HCT116 (cell line): Measurements from ENCODE around the gene ZNF333. TPM values are rescaled to one million over a fixed set of nuclear protein-coding genes. Genes with fewer than 3 reads are reported as not detected.

Source experiments
- ATAC-seq: fragments of 200-7000 bp; cut with Tn5 transposase; 2 replicates; pipeline ENCODE4 v1.9.1; 2020; ENCODE audit warnings: mild to moderate bottlenecking, moderate library complexity
- BruUV-seq: library from RNA; stranded (reverse); fragments of 400-500 nt; replicated peaks from 2 replicates; lab custom pipeline; 2021; lab: Mats Ljungman, UMichigan
- CTCF ChIA-PET: fragments of 300-600 bp; sonication (Branson Sonifier 250); formaldehyde crosslinking; loops from one replicate; lab custom pipeline; 2021; ENCODE audit warnings: antibody characterized with exemption; lab: Charles Lee
- POLR2A ChIA-PET: fragments of 300-600, 350-600 bp; sonication (Branson Sonifier 250); formaldehyde crosslinking; loops from one replicate; lab custom pipeline; 2021; ENCODE audit warnings: antibody characterized with exemption; lab: Charles Lee
- RAD21 ChIA-PET, 2 experiments: fragments of 300-600 bp; sonication (Branson Sonifier 250); formaldehyde crosslinking; loops; one replicate each; lab custom pipeline; 2023; ENCODE audit warnings: low total read pairs in 2 of 2; ENCODE audit not compliant: uncharacterized antibody in 2 of 2, unreplicated experiment in 2 of 2, low non-redundant PET in 1 of 2; lab: Charles Lee
- DNase-seq: peaks from one replicate; pipeline ENCODE4 v3.0.0-alpha.2; 2010; ENCODE audit warnings: low read depth, low spot score
- H2AFZ ChIP-seq: fragments of 200-600 bp; shearing (Covaris generic), sonication (generic); 2 replicates; pipeline ENCODE4 v1.6.1; 2017; ENCODE audit warnings: low read depth, mixed run types, mixed read lengths, antibody characterized with exemption, low read length; ENCODE audit not compliant: poor library complexity, severe bottlenecking
- H3K27ac ChIP-seq: 2 replicates; pipeline ENCODE4 v1.5.1; 2012; ENCODE audit warnings: low read depth, low read length
- H3K27me3 ChIP-seq: fragments of 200-600 bp; sonication (generic); 2 replicates; pipeline ENCODE4 v1.6.1; 2016; ENCODE audit warnings: mixed run types, low read length, mixed read lengths; ENCODE audit not compliant: insufficient read depth
- H3K36me3 ChIP-seq, 2 experiments: fragments of 200-500 bp in 1 of 2; fragments of 200-600 bp in 1 of 2; sonication (Bioruptor generic) in 1 of 2; sonication (generic) in 1 of 2; 2 replicates each; pipeline versions ENCODE4 v1.5.1 to v1.6.1; 2014 to 2016; ENCODE audit warnings: low read length in 2 of 2, inconsistent platforms in 1 of 2, mixed read lengths in 1 of 2, mixed run types in 1 of 2; ENCODE audit not compliant: insufficient read depth in 2 of 2, control insufficient read depth in 1 of 2
- H3K4me1 ChIP-seq, 2 experiments: fragments of 200-600 bp in 1 of 2; sonication (generic) in 1 of 2; 2 replicates each; pipeline versions ENCODE4 v1.5.1 to v1.6.1; 2012 to 2017; ENCODE audit warnings: low read length in 2 of 2, inconsistent platforms in 1 of 2, mild to moderate bottlenecking in 1 of 2, mixed read lengths in 1 of 2, mixed run types in 1 of 2, moderate library complexity in 1 of 2; ENCODE audit not compliant: insufficient read depth in 2 of 2, control insufficient read depth in 1 of 2
- H3K4me2 ChIP-seq: fragments of 200-600 bp; sonication (generic); 2 replicates; pipeline ENCODE4 v1.6.1; 2017; ENCODE audit warnings: mixed run types, low read length, mixed read lengths
- H3K4me3 ChIP-seq, 2 experiments: fragments of 200-600 bp in 1 of 2; sonication (generic) in 1 of 2; replicated peaks in 1 of 2; 2 replicates each; pipeline ENCODE4 v1.5.1; 2011 to 2016; ENCODE audit warnings: low read length in 2 of 2, control low read depth in 1 of 2, low read depth in 1 of 2, mild to moderate bottlenecking in 1 of 2, mixed read lengths in 1 of 2, mixed run types in 1 of 2
- H3K79me2 ChIP-seq: fragments of 200-600 bp; sonication (generic); 2 replicates; pipeline ENCODE4 v1.6.1; 2017; ENCODE audit warnings: mild to moderate bottlenecking, mixed run types, low read length, moderate library complexity, mixed read lengths; ENCODE audit not compliant: insufficient read depth
- H3K9ac ChIP-seq: fragments of 200-600 bp; sonication (generic); 2 replicates; pipeline ENCODE4 v1.6.1; 2016; ENCODE audit warnings: low read length, mixed read lengths
- H3K9me2 ChIP-seq: fragments of 200-600 bp; sonication (generic), shearing (Covaris generic); 2 replicates; pipeline ENCODE4 v1.6.1; 2017; ENCODE audit warnings: mixed run types, mild to moderate bottlenecking, moderate library complexity; ENCODE audit not compliant: insufficient read depth
- H3K9me3 ChIP-seq, 2 experiments: fragments of 200-500 bp in 1 of 2; fragments of 200-600 bp in 1 of 2; sonication (Bioruptor generic) in 1 of 2; sonication (generic) in 1 of 2; 2 replicates each; pipeline ENCODE4 v1.6.1; 2014 to 2017; ENCODE audit warnings: low read length in 2 of 2, mixed read lengths in 2 of 2, inconsistent platforms in 1 of 2, low read depth in 1 of 2, mild to moderate bottlenecking in 1 of 2, mixed run types in 1 of 2, moderate library complexity in 1 of 2; ENCODE audit not compliant: control insufficient read depth in 1 of 2, insufficient read depth in 1 of 2
- H4K20me1 ChIP-seq: fragments of 200-600 bp; sonication (generic), shearing (Covaris generic); 2 replicates; pipeline ENCODE4 v1.6.1; 2017; ENCODE audit warnings: mixed run types, mild to moderate bottlenecking, moderate library complexity; ENCODE audit not compliant: insufficient read depth
- EZH2 ChIP-seq: fragments of 200-600 bp; sonication (generic); IDR thresholded peaks from 2 replicates; pipeline ENCODE4 v1.6.1; 2017; ENCODE audit warnings: antibody characterized with exemption, mixed run types
- EZH2phosphoT487 ChIP-seq: fragments of 200-600 bp; IDR thresholded peaks from 2 replicates; pipeline ENCODE4 v1.6.1; 2018; ENCODE audit warnings: antibody characterized with exemption, borderline replicate concordance
- POLR2AphosphoS5 ChIP-seq: IDR thresholded peaks from 2 replicates; pipeline ENCODE4 v1.6.1; 2011; ENCODE audit warnings: mild to moderate bottlenecking, low read depth, low read length, moderate library complexity
- SIN3A ChIP-seq: IDR thresholded peaks from 2 replicates; pipeline ENCODE4 v1.6.1; 2012; ENCODE audit warnings: low read depth
- ZFX ChIP-seq: fragments of 450-650 bp; IDR thresholded peaks from 2 replicates; pipeline ENCODE4 v1.6.1; 2017
- intact Hi-C: fragments of 100-400 bp; cut with micrococcal nuclease; formaldehyde crosslinking; loops from 2 replicates; pipeline ENCODE4 v1.10.0; 2022
- total RNA-seq: library from RNA; stranded (reverse); gene quantifications from one replicate; pipeline ENCODE4 v1.2.1, GENCODE V29; 2021; ENCODE audit not compliant: unreplicated experiment
- TF ChIP-seq, protein P1 (sequence below): IDR thresholded peaks from 2 replicates; pipeline ENCODE4 v1.6.1; 2012
- TF ChIP-seq, protein P2 (sequence below): IDR thresholded peaks from 2 replicates; pipeline ENCODE4 v1.6.1; 2012; ENCODE audit warnings: low read depth

Gene ZNF333
- total RNA-seq, 1 experiment from 2014 or later, result 9.2 TPM

DNA sequence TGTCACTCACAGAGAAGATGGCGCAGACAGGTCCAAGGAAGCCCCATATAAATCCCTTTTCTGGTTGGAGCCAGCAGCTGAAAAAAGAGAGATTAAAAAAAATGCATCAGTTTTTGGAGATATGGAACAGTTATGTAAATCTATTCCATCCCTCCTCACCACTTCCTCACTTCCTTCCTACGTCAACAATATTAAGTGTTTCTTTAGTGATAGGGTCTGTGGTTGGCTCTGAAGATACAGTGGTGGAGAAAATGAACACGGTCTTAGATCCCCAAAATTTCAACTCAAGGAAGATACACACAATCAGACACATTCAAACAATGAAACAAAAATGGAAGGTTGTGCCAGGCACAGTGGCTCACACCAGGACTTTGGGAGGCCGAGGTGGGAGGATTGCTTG, 57.0 kb downstream of the ZNF333 start:
- no peak overlapping the region for H2AFZ ChIP-seq
- H3K27me3 ChIP-seq, result no peaks in the 10 kb centered on the region
- CTCF ChIA-PET, result no interaction called here
- RAD21 ChIA-PET, result no interaction called here
- POLR2A ChIA-PET, result no interaction called here
- H4K20me1 ChIP-seq, result no peaks in the 10 kb centered on the region
- no peaks in the 10 kb centered on the region for H3K9me3 ChIP-seq
- intact Hi-C loops, result no loop called here
- H3K36me3 ChIP-seq, result peaks cover 12 to 28% of the 10 kb centered on the region in 2 experiments
- BruUV-seq, result no TSS peak
- no peak for DNase-seq
- H3K79me2 ChIP-seq, result no peaks in the 10 kb centered on the region
- TF ChIP-seq POLR2AphosphoS5 (no peak), ZFX (no peak)
- TF ChIP-seq, protein P1, sequence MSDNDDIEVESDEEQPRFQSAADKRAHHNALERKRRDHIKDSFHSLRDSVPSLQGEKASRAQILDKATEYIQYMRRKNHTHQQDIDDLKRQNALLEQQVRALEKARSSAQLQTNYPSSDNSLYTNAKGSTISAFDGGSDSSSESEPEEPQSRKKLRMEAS, result no peak
- TF ChIP-seq, protein P2, sequence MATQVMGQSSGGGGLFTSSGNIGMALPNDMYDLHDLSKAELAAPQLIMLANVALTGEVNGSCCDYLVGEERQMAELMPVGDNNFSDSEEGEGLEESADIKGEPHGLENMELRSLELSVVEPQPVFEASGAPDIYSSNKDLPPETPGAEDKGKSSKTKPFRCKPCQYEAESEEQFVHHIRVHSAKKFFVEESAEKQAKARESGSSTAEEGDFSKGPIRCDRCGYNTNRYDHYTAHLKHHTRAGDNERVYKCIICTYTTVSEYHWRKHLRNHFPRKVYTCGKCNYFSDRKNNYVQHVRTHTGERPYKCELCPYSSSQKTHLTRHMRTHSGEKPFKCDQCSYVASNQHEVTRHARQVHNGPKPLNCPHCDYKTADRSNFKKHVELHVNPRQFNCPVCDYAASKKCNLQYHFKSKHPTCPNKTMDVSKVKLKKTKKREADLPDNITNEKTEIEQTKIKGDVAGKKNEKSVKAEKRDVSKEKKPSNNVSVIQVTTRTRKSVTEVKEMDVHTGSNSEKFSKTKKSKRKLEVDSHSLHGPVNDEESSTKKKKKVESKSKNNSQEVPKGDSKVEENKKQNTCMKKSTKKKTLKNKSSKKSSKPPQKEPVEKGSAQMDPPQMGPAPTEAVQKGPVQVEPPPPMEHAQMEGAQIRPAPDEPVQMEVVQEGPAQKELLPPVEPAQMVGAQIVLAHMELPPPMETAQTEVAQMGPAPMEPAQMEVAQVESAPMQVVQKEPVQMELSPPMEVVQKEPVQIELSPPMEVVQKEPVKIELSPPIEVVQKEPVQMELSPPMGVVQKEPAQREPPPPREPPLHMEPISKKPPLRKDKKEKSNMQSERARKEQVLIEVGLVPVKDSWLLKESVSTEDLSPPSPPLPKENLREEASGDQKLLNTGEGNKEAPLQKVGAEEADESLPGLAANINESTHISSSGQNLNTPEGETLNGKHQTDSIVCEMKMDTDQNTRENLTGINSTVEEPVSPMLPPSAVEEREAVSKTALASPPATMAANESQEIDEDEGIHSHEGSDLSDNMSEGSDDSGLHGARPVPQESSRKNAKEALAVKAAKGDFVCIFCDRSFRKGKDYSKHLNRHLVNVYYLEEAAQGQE, result no peak
- TF ChIP-seq, all 23 proteins: peak for 0
- Histone ChIP-seq H3K9me2 (no peaks in the 10 kb centered on the region), H3K27ac (no peak overlapping the region), H3K4me2 (no peak overlapping the region), H3K9ac (no peak overlapping the region), H3K4me3 (no peak overlapping the region), H3K4me1 (no peaks in the 10 kb centered on the region)
- no peak for ATAC-seq

DNA sequence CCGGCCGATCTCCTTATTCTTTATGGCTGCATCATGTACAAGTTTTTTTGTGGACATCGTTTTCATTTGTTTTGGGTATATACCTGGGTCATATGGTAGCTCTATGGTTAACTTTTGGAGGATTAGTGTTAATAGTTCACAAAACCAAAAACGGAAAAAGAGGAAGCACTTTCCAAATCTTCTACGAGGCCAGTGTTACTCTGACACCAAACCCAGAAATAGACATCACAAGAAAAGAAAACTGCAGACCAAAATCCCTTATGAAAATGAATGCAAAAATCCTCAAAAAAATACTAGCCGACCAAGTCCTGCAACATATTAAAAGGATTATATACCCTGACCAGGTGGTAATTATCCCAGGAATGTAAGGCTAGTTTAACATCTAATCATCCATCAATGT, 58.8 kb downstream of the ZNF333 start:
- intact Hi-C loops, result no loop called here
- DNase-seq (no peak), ATAC-seq (no peak)
- CTCF ChIA-PET, result no interaction called here
- Histone ChIP-seq H3K9me2 (no peaks in the 10 kb centered on the region), H3K79me2 (no peaks in the 10 kb centered on the region), H3K4me1 (no peaks in the 10 kb centered on the region), H3K4me3 (no peak overlapping the region), H3K9ac (no peak overlapping the region), H3K27ac (no peak overlapping the region), H2AFZ (no peak overlapping the region), H3K9me3 (no peaks in the 10 kb centered on the region), H3K4me2 (no peak overlapping the region), H4K20me1 (no peaks in the 10 kb centered on the region), H3K36me3 (peaks cover 7 to 19% of the 10 kb centered on the region in 2 experiments), H3K27me3 (no peaks in the 10 kb centered on the region)
- BruUV-seq, result no TSS peak
- POLR2A ChIA-PET, result no interaction called here
- TF ChIP-seq EZH2 (no peak), SIN3A (no peak), EZH2phosphoT487 (no peak)
- RAD21 ChIA-PET, result no interaction called here
